Panc1 (cell line): ENCODE results near the gene USP14. TPM values are rescaled to one million over a fixed set of nuclear protein-coding genes. Genes with fewer than 3 reads are reported as not detected.

Experiments
- ATAC-seq: fragments of 200-7000 bp; cut with Tn5 transposase; 2 replicates; pipeline ENCODE4 v1.9.1; 2020; ENCODE audit warnings: mild to moderate bottlenecking, moderate library complexity
- BruUV-seq: library from RNA; stranded (reverse); fragments of 400-500 nt; replicated peaks from 2 replicates; lab custom pipeline; 2021; lab: Mats Ljungman, UMichigan
- CTCF ChIA-PET: fragments of 300-600 bp; sonication (Branson Sonifier 250); formaldehyde crosslinking; loops from one replicate; lab custom pipeline; 2022; ENCODE audit warnings: antibody characterized with exemption; lab: Charles Lee
- POLR2A ChIA-PET: fragments of 300-600 bp; sonication (Branson Sonifier 250); formaldehyde crosslinking; loops from one replicate; lab custom pipeline; 2022; ENCODE audit warnings: antibody characterized with exemption; lab: Charles Lee
- DNase-seq: peaks from one replicate; pipeline ENCODE4 v3.0.0-alpha.2; 2010; ENCODE audit warnings: low read depth, low spot score
- H3K27ac ChIP-seq: 2 replicates; pipeline ENCODE4 v1.5.1; 2011; ENCODE audit warnings: mild to moderate bottlenecking, low read length, inconsistent platforms
- H3K27me3 ChIP-seq: fragments of 200-500 bp; sonication (Bioruptor generic); 2 replicates; pipeline ENCODE4 v1.6.0; 2014; ENCODE audit warnings: low read length, inconsistent platforms; ENCODE audit not compliant: control insufficient read depth, insufficient read depth
- H3K36me3 ChIP-seq: fragments of 200-500 bp; sonication (Bioruptor generic); 2 replicates; pipeline ENCODE4 v1.5.1; 2014; ENCODE audit warnings: inconsistent platforms, mild to moderate bottlenecking, low read length, moderate library complexity; ENCODE audit not compliant: control insufficient read depth, insufficient read depth
- H3K4me1 ChIP-seq: 2 replicates; pipeline ENCODE4 v1.5.1; 2011; ENCODE audit warnings: inconsistent platforms, mild to moderate bottlenecking, low read length, moderate library complexity; ENCODE audit not compliant: control insufficient read depth, insufficient read depth
- H3K4me3 ChIP-seq, 2 experiments: 2 replicates each; pipeline ENCODE4 v1.5.1; 2011 to 2012; ENCODE audit warnings: low read depth in 2 of 2, low read length in 2 of 2, mild to moderate bottlenecking in 2 of 2, inconsistent platforms in 1 of 2, moderate library complexity in 1 of 2
- H3K9me3 ChIP-seq: fragments of 200-500 bp; sonication (Bioruptor generic); 2 replicates; pipeline ENCODE4 v1.5.1; 2014; ENCODE audit warnings: low read depth, mild to moderate bottlenecking, inconsistent platforms, low read length, moderate library complexity; ENCODE audit not compliant: control insufficient read depth, insufficient read depth
- CTCF ChIP-seq: fragments of 450-650 bp; IDR thresholded peaks from 2 replicates; pipeline ENCODE4 v1.5.1; 2017; ENCODE audit warnings: mild to moderate bottlenecking
- POLR2AphosphoS5 ChIP-seq: IDR thresholded peaks from 2 replicates; pipeline ENCODE4 v1.6.1; 2012; ENCODE audit warnings: mild to moderate bottlenecking, low read depth, low read length, moderate library complexity
- REST ChIP-seq, 2 experiments: IDR thresholded peaks; 2 replicates each; pipeline ENCODE4 v1.6.1; 2011 to 2012; ENCODE audit warnings: low read depth in 2 of 2, control low read depth in 1 of 2, low read length in 1 of 2, mild to moderate bottlenecking in 1 of 2, moderate library complexity in 1 of 2; ENCODE audit not compliant: insufficient read depth in 1 of 2
- SIN3A ChIP-seq: IDR thresholded peaks from 2 replicates; pipeline ENCODE4 v1.6.1; 2012; ENCODE audit warnings: low read depth, mild to moderate bottlenecking, low read length, moderate library complexity, borderline replicate concordance; ENCODE audit not compliant: insufficient read depth
- TCF7L2 ChIP-seq: IDR thresholded peaks from 2 replicates; pipeline ENCODE4 v1.6.1; 2011; ENCODE audit warnings: mild to moderate bottlenecking, low read depth, low read length, inconsistent platforms
- in situ Hi-C: cut with HindIII; loops from 2 replicates; pipeline ENCODE4 v1.10.0; 2016; ENCODE audit warnings: low sequenced_read_pairs, low pct_unique_long_range_greater_than_20kb
- intact Hi-C: fragments of 100-400 bp; cut with micrococcal nuclease; formaldehyde crosslinking; loops from one replicate; pipeline ENCODE4 v1.10.0; 2022; ENCODE audit not compliant: unreplicated experiment
- total RNA-seq: library from RNA; stranded (reverse); gene quantifications from one replicate; pipeline ENCODE4 v1.2.1, GENCODE V29; 2021; ENCODE audit not compliant: unreplicated experiment

The USP14 gene
- total RNA-seq, 1 experiment from 2014 or later, result 75.0 TPM

GRCh38 chr18:251572-251971, 93.2 kb downstream of the USP14 start:
- H3K9me3 ChIP-seq, result no peaks in the 10 kb centered on the region
- H3K4me1 ChIP-seq, result no peaks in the 10 kb centered on the region
- in situ Hi-C loops (no loop called here), intact Hi-C loops (no loop called here)
- POLR2A ChIA-PET, result no interaction called here
- no peak overlapping the region for H3K4me3 ChIP-seq
- TF ChIP-seq POLR2AphosphoS5 (no peak), SIN3A (no peak), REST (IDR thresholded peaks at IDR 0.05; ENCODE audit: insufficient read depth in 1 of 2, low read depth in 2 of 2, low read length in 1 of 2) (no peak), CTCF (no peak), TCF7L2 (no peak)
- no peak overlapping the region for H3K27ac ChIP-seq
- CTCF ChIA-PET, result no interaction called here
- BruUV-seq, result no TSS peak
- no peak for DNase-seq
- peaks cover 37% of the 10 kb centered on the region for H3K36me3 ChIP-seq
- no peaks in the 10 kb centered on the region for H3K27me3 ChIP-seq
- no peak for ATAC-seq

GRCh38 chr18:253121-253520, 94.8 kb downstream of the USP14 start:
- H3K36me3 ChIP-seq, result peaks cover 37% of the 10 kb centered on the region
- no peak overlapping the region for H3K27ac ChIP-seq
- H3K4me1 ChIP-seq, result no peaks in the 10 kb centered on the region
- intact Hi-C loops, result no loop called here
- ChIA-PET CTCF (no interaction called here), POLR2A (no interaction called here)
- TF ChIP-seq POLR2AphosphoS5 (no peak), SIN3A (no peak), TCF7L2 (no peak), REST (IDR thresholded peaks at IDR 0.05; ENCODE audit: insufficient read depth in 1 of 2, low read depth in 2 of 2, low read length in 1 of 2) (no peak), CTCF (no peak)
- no TSS peak for BruUV-seq
- H3K4me3 ChIP-seq, result no peak overlapping the region
- no peaks in the 10 kb centered on the region for H3K9me3 ChIP-seq
- H3K27me3 ChIP-seq, result no peaks in the 10 kb centered on the region
- DNase-seq (no peak), ATAC-seq (no peak)
- in situ Hi-C loops, result no loop called here
